ENCODE data around the gene CDKL1. TPM values are rescaled to one million over a fixed set of nuclear protein-coding genes. Genes with fewer than 3 reads are reported as not detected.

Gene CDKL1
- total and polyA plus RNA-seq, 2 of the 13 experiments (the other 11 are each of a cell fraction or from before 2014, with no cell fraction given) = 4.4 to 5.1 TPM

GRCh38 chr14:50371546-50371945 is 25.1 kb downstream of the CDKL1 start:
- Histone ChIP-seq H3K36me3 (replicated peaks in 1 of 2; ENCODE audit: control insufficient read depth in 1 of 2, insufficient read depth in 2 of 2, low read length in 2 of 2) (no peaks in the 10 kb centered on the region), H3K79me2 (ENCODE audit: insufficient read depth, low read length) (no peaks in the 10 kb centered on the region), H3K4me3 (replicated peaks in 1 of 3; ENCODE audit: insufficient read depth in 1 of 3, low read depth in 2 of 3, low read length in 3 of 3) (no peak overlapping the region), H2AFZ (ENCODE audit: low read length) (no peak overlapping the region), H3K9me3 (ENCODE audit: low read length) (no peaks in the 10 kb centered on the region), H3K4me1 (ENCODE audit: insufficient read depth, low read length) (peaks cover 1% of the 10 kb centered on the region), H3K4me2 (ENCODE audit: low read depth, low read length) (no peak overlapping the region), H3K27ac (ENCODE audit: extremely low read length, insufficient read depth, low read length) (no peak overlapping the region), H3K27me3 (ENCODE audit: control insufficient read depth in 1 of 2, insufficient read depth in 2 of 2, low read length in 2 of 2) (no peaks in the 10 kb centered on the region), H4K20me1 (ENCODE audit: insufficient read depth, low read length) (no peaks in the 10 kb centered on the region), H3K9ac (ENCODE audit: insufficient read depth, low read depth, low read length) (no peak overlapping the region)
- in situ Hi-C loops (cut with HindIII; ENCODE audit: extremely low pct_ligation_motif_present, low pct_unique_long_range_greater_than_20kb) = no loop called here
- DNase-seq (ENCODE audit: low spot score) = no peak
- CTCF ChIA-PET (ENCODE audit: low intra/inter-chr PET ratio, low total read pairs) = no interaction called here
- no TSS peak for BruUV-seq (replicated peaks)
- no peak for TF ChIP-seq ZNF263 (CRISPR knock-in tag; IDR thresholded peaks at IDR 0.05)
- POLR2A ChIA-PET = no interaction called here
- FAIRE-seq = no peak
- no CpG with 5 or more reads among the region's 4 CpGs for WGBS (ENCODE audit: low lambda C conversion rate)
- intact Hi-C loops (cut with micrococcal nuclease; ENCODE audit: unreplicated experiment) = no loop called here
- ATAC-seq = no peak

DNA sequence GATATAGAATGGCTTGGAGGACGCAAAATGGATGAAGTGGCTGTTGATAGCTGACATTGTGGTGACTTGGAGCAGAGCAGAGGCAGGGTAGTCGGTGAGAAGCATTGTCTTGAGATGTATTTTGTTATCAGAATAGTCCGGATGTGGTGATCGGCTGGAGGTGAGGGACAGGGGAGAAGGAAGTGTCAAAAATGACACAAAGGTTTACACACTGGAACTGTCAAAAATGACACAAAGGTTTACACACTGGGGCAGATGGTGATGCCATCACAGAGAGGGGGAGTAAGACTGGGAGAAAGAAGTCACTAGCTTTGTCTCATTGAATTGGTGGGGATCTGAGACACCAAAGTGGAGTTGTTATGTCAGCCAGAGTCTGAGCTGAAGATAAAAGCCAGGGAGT is 30.1 kb downstream of the CDKL1 start:
- Histone ChIP-seq H3K4me2 (ENCODE audit: low read depth, low read length) (no peak overlapping the region), H3K9ac (ENCODE audit: insufficient read depth, low read depth, low read length) (no peak overlapping the region), H3K36me3 (replicated peaks in 1 of 2; ENCODE audit: control insufficient read depth in 1 of 2, insufficient read depth in 2 of 2, low read length in 2 of 2) (no peaks in the 10 kb centered on the region), H3K4me1 (ENCODE audit: insufficient read depth, low read length) (peaks cover 36% of the 10 kb centered on the region), H3K27me3 (ENCODE audit: control insufficient read depth in 1 of 2, insufficient read depth in 2 of 2, low read length in 2 of 2) (no peaks in the 10 kb centered on the region), H3K4me3 (replicated peaks in 1 of 3; ENCODE audit: insufficient read depth in 1 of 3, low read depth in 2 of 3, low read length in 3 of 3) (no peak overlapping the region), H4K20me1 (ENCODE audit: insufficient read depth, low read length) (no peaks in the 10 kb centered on the region), H2AFZ (ENCODE audit: low read length) (no peak overlapping the region), H3K27ac (ENCODE audit: extremely low read length, insufficient read depth, low read length) (no peak overlapping the region), H3K79me2 (ENCODE audit: insufficient read depth, low read length) (no peaks in the 10 kb centered on the region), H3K9me3 (ENCODE audit: low read length) (no peaks in the 10 kb centered on the region)
- ATAC-seq = no peak
- intact Hi-C loops (cut with micrococcal nuclease; ENCODE audit: unreplicated experiment) (no loop called here), in situ Hi-C loops (cut with HindIII; ENCODE audit: extremely low pct_ligation_motif_present, low pct_unique_long_range_greater_than_20kb) (no loop called here)
- no peak for DNase-seq (ENCODE audit: low spot score)
- WGBS (ENCODE audit: low lambda C conversion rate) = 95% methylated on average over 4 of the region's 4 CpGs
- TF ChIP-seq PRMT3 (CRISPR knock-in tag; IDR thresholded peaks at IDR 0.05; ENCODE audit: borderline replicate concordance, low read depth) (no peak), STAG1 (CRISPR knock-in tag; IDR thresholded peaks at IDR 0.05) (no peak), ZNF224 (CRISPR knock-in tag; IDR thresholded peaks at IDR 0.05) (no peak)
- TF ChIP-seq, protein P1, sequence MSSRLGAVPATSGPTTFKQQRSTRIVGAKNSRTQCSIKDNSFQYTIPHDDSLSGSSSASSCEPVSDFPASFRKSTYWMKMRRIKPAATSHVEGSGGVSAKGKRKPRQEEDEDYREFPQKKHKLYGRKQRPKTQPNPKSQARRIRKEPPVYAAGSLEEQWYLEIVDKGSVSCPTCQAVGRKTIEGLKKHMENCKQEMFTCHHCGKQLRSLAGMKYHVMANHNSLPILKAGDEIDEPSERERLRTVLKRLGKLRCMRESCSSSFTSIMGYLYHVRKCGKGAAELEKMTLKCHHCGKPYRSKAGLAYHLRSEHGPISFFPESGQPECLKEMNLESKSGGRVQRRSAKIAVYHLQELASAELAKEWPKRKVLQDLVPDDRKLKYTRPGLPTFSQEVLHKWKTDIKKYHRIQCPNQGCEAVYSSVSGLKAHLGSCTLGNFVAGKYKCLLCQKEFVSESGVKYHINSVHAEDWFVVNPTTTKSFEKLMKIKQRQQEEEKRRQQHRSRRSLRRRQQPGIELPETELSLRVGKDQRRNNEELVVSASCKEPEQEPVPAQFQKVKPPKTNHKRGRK (CRISPR knock-in tag; IDR thresholded peaks at IDR 0.05) = no peak
- no TSS peak for BruUV-seq (replicated peaks)
- FAIRE-seq = no peak
- CTCF ChIA-PET (ENCODE audit: low intra/inter-chr PET ratio, low total read pairs) = no interaction called here
- POLR2A ChIA-PET = interaction anchor here (1.2 kb wide), 1 partner anchor 14 kb away, joined by 3 read pairs; no protein-coding TSS in a partner anchor
